Thoracic aorta (tissue), 2 donors: Measurements from ENCODE around the gene ZBTB8OS. TPM values are rescaled to one million over a fixed set of nuclear protein-coding genes. Genes with fewer than 3 reads are reported as not detected.
A peak's percentile ranks its signal among the peaks of the same experiment; 100 is the strongest.

Experiments
- ATAC-seq: fragments of 150-250 bp; one replicate; pipeline ENCODE4 v1.8.0; 2017; ENCODE audit warnings: low read depth; ENCODE audit not compliant: insufficient number of reproducible peaks, low FRiP score
- DNase-seq: peaks from one replicate; pipeline ENCODE4 v3.0.0-alpha.2; 2020; ENCODE audit warnings: low spot score
- H3K27ac ChIP-seq, 2 donors: fragments of 200-600 bp; sonication (generic); 1 replicate in 1 of 2; 2 replicates in 1 of 2; pipeline ENCODE4 v1.5.1; 2016; ENCODE audit warnings: mild to moderate bottlenecking in 2 of 2, moderate library complexity in 2 of 2
- H3K27me3 ChIP-seq: fragments of 200-600 bp; sonication (generic); replicated peaks from 2 replicates; pipeline ENCODE4 v1.6.0; 2016; ENCODE audit warnings: mild to moderate bottlenecking; ENCODE audit not compliant: insufficient read depth
- H3K36me3 ChIP-seq: fragments of 200-600 bp; sonication (generic); one replicate; pipeline ENCODE4 v1.5.1; 2016
- H3K4me1 ChIP-seq, 2 donors: fragments of 200-600 bp; sonication (generic); 1 replicate in 1 of 2; 2 replicates in 1 of 2; pipeline versions ENCODE4 v1.5.1 to v1.6.0; 2016; ENCODE audit warnings: low read depth in 2 of 2, mild to moderate bottlenecking in 1 of 2; ENCODE audit not compliant: control insufficient read depth in 1 of 2
- H3K4me3 ChIP-seq: fragments of 200-600 bp; sonication (generic); 2 replicates; pipeline ENCODE4 v1.5.1; 2016; ENCODE audit warnings: mild to moderate bottlenecking
- H3K9me3 ChIP-seq: fragments of 200-600 bp; sonication (generic); 2 replicates; pipeline ENCODE4 v1.5.1; 2016
- CTCF ChIP-seq: fragments of 200-600 bp; sonication (generic); IDR thresholded peaks from one replicate; pipeline ENCODE4 v1.5.1; 2019; ENCODE audit warnings: antibody characterized with exemption
- total RNA-seq, 2 donors: library from RNA; depleted of rRNA; stranded (reverse); fragments of >200 nt; gene quantifications; one replicate each; pipeline versions ENCODE4 v1.1.0 to v1.2.3, GENCODE V29; 2016

The ZBTB8OS gene
- total RNA-seq, 2 donors from 2014 or later: 29.8 to 48.2 TPM

- Histone ChIP-seq H3K27me3 (no peaks in the 10 kb centered on the region), H3K36me3 (peaks cover 34% of the 10 kb centered on the region), H3K27ac (peak overlapping the region; percentile 28 to 33), H3K9me3 (no peaks in the 10 kb centered on the region), H3K4me3 (no peak overlapping the region), H3K4me1 (peaks cover 5 to 53% of the 10 kb centered on the region in 2 donors)
- no peak for DNase-seq
- TF ChIP-seq CTCF: no peak
- no peak for ATAC-seq
Observed at GRCh38 chr1:32686387-32686786, 36.0 kb upstream of the ZBTB8OS start.

GRCh38 chr1:32685498-32685897, 35.1 kb upstream of the ZBTB8OS start:
- no peak for DNase-seq
- peaks cover 5 to 54% of the 10 kb centered on the region in 2 donors for H3K4me1 ChIP-seq
- no peak for ATAC-seq
- no peak for TF ChIP-seq CTCF
- H3K36me3 ChIP-seq: peaks cover 39% of the 10 kb centered on the region
- peak overlapping the region in 1 of 2 donors; percentile 28 for H3K27ac ChIP-seq
- no peaks in the 10 kb centered on the region for H3K9me3 ChIP-seq
- H3K27me3 ChIP-seq: no peaks in the 10 kb centered on the region
- H3K4me3 ChIP-seq: no peak overlapping the region

- H3K9me3 ChIP-seq: no peaks in the 10 kb centered on the region
- TF ChIP-seq CTCF: no peak
- peaks cover 45% of the 10 kb centered on the region for H3K36me3 ChIP-seq
- H3K4me3 ChIP-seq: no peak overlapping the region
- peaks cover 5 to 42% of the 10 kb centered on the region in 2 donors for H3K4me1 ChIP-seq
- no peak for ATAC-seq
- H3K27ac ChIP-seq: peak overlapping the region in 1 of 2 donors; percentile 22
- H3K27me3 ChIP-seq: no peaks in the 10 kb centered on the region
- no peak for DNase-seq
Observed at GRCh38 chr1:32684167-32684811, 33.9 kb upstream of the ZBTB8OS start.

- H3K36me3 ChIP-seq: peaks cover 45% of the 10 kb centered on the region
- DNase-seq (no peak), ATAC-seq (no peak)
- peak overlapping the region in 1 of 2 donors; percentile 22 for H3K27ac ChIP-seq
- H3K4me1 ChIP-seq: peaks cover 5 to 45% of the 10 kb centered on the region in 2 donors
- no peaks in the 10 kb centered on the region for H3K27me3 ChIP-seq
- no peaks in the 10 kb centered on the region for H3K9me3 ChIP-seq
- TF ChIP-seq CTCF: no peak
- H3K4me3 ChIP-seq: no peak overlapping the region
Observed at GRCh38 chr1:32683397-32683796, 33.0 kb upstream of the ZBTB8OS start.

GRCh38 chr1:32681999-32682398, 31.6 kb upstream of the ZBTB8OS start:
- H3K4me1 ChIP-seq: peaks cover 5 to 45% of the 10 kb centered on the region in 2 donors
- DNase-seq (no peak), ATAC-seq (no peak)
- peaks cover 48% of the 10 kb centered on the region for H3K36me3 ChIP-seq
- no peaks in the 10 kb centered on the region for H3K27me3 ChIP-seq
- H3K4me3 ChIP-seq: no peak overlapping the region
- no peaks in the 10 kb centered on the region for H3K9me3 ChIP-seq
- H3K27ac ChIP-seq: no peak overlapping the region
- no peak for TF ChIP-seq CTCF
